Retina (tissue), 1 donor: ENCODE measurements around the gene CNTN1.

Source experiments
- DNase-seq: peaks from one replicate; pipeline ENCODE4 v3.0.0-alpha.2; 2016

Gene CNTN1

GRCh38 chr12:40784102-40784501 is 91.9 kb downstream of the CNTN1 start:
- no peak for DNase-seq

- no peak for DNase-seq
Measured at GRCh38 chr12:40788276-40788675, 96.0 kb downstream of the CNTN1 start.

- no peak for DNase-seq
Measured at GRCh38 chr12:40792792-40793386, 100.7 kb downstream of the CNTN1 start.

GRCh38 chr12:40793471-40793870 is 101.2 kb downstream of the CNTN1 start:
- no peak for DNase-seq

GRCh38 chr12:40794087-40794486 is 101.8 kb downstream of the CNTN1 start:
- DNase-seq = no peak

- DNase-seq = no peak
Measured at GRCh38 chr12:40801082-40801481, 108.8 kb downstream of the CNTN1 start.

- no peak for DNase-seq
Measured at GRCh38 chr12:40801861-40802260, 109.6 kb downstream of the CNTN1 start.

- no peak for DNase-seq
Measured at GRCh38 chr12:40802656-40803055, 110.4 kb downstream of the CNTN1 start.

GRCh38 chr12:40819436-40820108 is 127.3 kb downstream of the CNTN1 start:
- DNase-seq = peak; percentile 72

- DNase-seq = no peak
Measured at GRCh38 chr12:40820794-40821484, 128.7 kb downstream of the CNTN1 start.

- DNase-seq = no peak
Measured at GRCh38 chr12:40825156-40825555, 132.9 kb downstream of the CNTN1 start.

- DNase-seq = peak; percentile 53
Measured at GRCh38 chr12:40827683-40828592, 135.7 kb downstream of the CNTN1 start.

GRCh38 chr12:40828593-40828990 is 136.4 kb downstream of the CNTN1 start:
- no peak for DNase-seq

- no peak for DNase-seq
Measured at GRCh38 chr12:40829738-40830144, 137.5 kb downstream of the CNTN1 start.

GRCh38 chr12:40831916-40832315 is 139.7 kb downstream of the CNTN1 start:
- DNase-seq = no peak

GRCh38 chr12:40832668-40833067 is 140.4 kb downstream of the CNTN1 start:
- DNase-seq = no peak

GRCh38 chr12:40833818-40834217 is 141.6 kb downstream of the CNTN1 start:
- no peak for DNase-seq

GRCh38 chr12:40834321-40834720 is 142.1 kb downstream of the CNTN1 start:
- no peak for DNase-seq

GRCh38 chr12:40837891-40838429 is 145.7 kb downstream of the CNTN1 start:
- DNase-seq = no peak

- no peak for DNase-seq
Measured at GRCh38 chr12:40843495-40843894, 151.3 kb downstream of the CNTN1 start.

GRCh38 chr12:40853221-40853620 is 161.0 kb downstream of the CNTN1 start:
- no peak for DNase-seq

GRCh38 chr12:40854604-40855003 is 162.4 kb downstream of the CNTN1 start:
- DNase-seq = no peak

- DNase-seq = no peak
Measured at GRCh38 chr12:40864891-40865290, 172.7 kb downstream of the CNTN1 start.
